HUES48 (cell line): ENCODE results near the gene CPS1.

ENCODE experiments used
- H3K27ac ChIP-seq: one replicate; pipeline ENCODE4 v1.7.0; 2013; ENCODE audit warnings: low read depth, low read length, inconsistent platforms
- H3K27me3 ChIP-seq: 2 replicates; pipeline ENCODE4 v1.6.1; 2013; ENCODE audit warnings: mild to moderate bottlenecking, low read length; ENCODE audit not compliant: control insufficient read depth, insufficient read depth
- H3K36me3 ChIP-seq: 2 replicates; pipeline ENCODE4 v1.6.1; 2013; ENCODE audit warnings: low read length; ENCODE audit not compliant: control insufficient read depth, insufficient read depth
- H3K4me1 ChIP-seq: 2 replicates; pipeline ENCODE4 v1.6.1; 2013; ENCODE audit warnings: mild to moderate bottlenecking, low read length; ENCODE audit not compliant: control insufficient read depth, insufficient read depth
- H3K4me3 ChIP-seq: 2 replicates; pipeline ENCODE4 v1.5.1; 2013; ENCODE audit warnings: mild to moderate bottlenecking, low read depth, low read length
- H3K9ac ChIP-seq: 2 replicates; pipeline ENCODE4 v1.6.1; 2013; ENCODE audit warnings: mild to moderate bottlenecking, low read depth, low read length, moderate library complexity
- H3K9me3 ChIP-seq: 2 replicates; pipeline ENCODE4 v1.6.1; 2013; ENCODE audit warnings: low read length; ENCODE audit not compliant: control insufficient read depth, insufficient read depth

The CPS1 gene

DNA sequence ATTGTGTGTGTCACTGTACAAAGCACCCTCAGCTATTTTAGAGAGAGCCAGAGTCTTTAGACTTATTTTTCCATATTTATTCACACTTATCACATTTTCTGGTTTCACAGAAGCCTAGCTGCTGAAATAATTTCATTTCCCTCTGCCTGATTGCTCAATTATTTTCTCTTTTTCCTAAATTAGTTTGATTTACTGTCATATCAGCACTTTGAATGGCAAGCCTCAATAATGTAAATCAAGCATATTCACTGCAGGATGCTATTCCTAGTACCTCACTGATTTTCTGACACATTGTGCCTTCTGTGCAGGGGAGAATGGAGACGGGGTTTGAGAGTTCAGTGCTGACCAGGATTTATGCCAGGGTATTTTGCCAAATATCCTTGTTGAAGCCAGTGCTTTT lies 48.3 kb downstream of the CPS1 start:
- Histone ChIP-seq H3K9me3 (no peaks in the 10 kb centered on the region), H3K9ac (no peak overlapping the region), H3K27ac (no peak overlapping the region), H3K4me3 (no peak overlapping the region), H3K27me3 (no peaks in the 10 kb centered on the region), H3K36me3 (no peaks in the 10 kb centered on the region), H3K4me1 (no peaks in the 10 kb centered on the region)

DNA sequence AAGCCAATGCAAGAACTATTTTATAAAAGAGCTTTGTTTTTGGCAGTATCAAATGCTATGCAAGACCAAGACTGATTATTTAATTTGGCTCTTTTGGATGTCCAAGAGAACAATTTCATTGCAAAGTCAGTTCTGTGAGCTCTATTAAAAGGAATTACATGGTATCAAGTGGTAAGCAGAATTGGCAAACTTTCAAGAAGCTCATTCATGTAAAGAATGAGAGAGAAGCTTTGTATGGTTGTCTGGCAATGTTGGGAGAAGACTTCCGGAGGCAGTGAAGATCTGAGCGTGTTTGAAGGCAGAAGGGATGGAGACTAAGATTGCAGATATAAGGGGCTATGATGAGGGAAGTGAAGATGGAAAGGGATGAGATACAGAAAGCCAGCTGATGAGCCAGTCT lies 49.6 kb downstream of the CPS1 start:
- Histone ChIP-seq H3K4me1 (no peaks in the 10 kb centered on the region), H3K27me3 (no peaks in the 10 kb centered on the region), H3K4me3 (no peak overlapping the region), H3K27ac (no peak overlapping the region), H3K36me3 (no peaks in the 10 kb centered on the region), H3K9me3 (no peaks in the 10 kb centered on the region), H3K9ac (no peak overlapping the region)

GRCh38 chr2:210611466-210611865 lies 55.1 kb downstream of the CPS1 start:
- Histone ChIP-seq H3K27me3 (no peaks in the 10 kb centered on the region), H3K9me3 (no peaks in the 10 kb centered on the region), H3K36me3 (no peaks in the 10 kb centered on the region), H3K4me1 (no peaks in the 10 kb centered on the region), H3K4me3 (no peak overlapping the region), H3K27ac (no peak overlapping the region), H3K9ac (no peak overlapping the region)

GRCh38 chr2:210616074-210616473 lies 59.7 kb downstream of the CPS1 start:
- H3K36me3 ChIP-seq = no peaks in the 10 kb centered on the region

DNA sequence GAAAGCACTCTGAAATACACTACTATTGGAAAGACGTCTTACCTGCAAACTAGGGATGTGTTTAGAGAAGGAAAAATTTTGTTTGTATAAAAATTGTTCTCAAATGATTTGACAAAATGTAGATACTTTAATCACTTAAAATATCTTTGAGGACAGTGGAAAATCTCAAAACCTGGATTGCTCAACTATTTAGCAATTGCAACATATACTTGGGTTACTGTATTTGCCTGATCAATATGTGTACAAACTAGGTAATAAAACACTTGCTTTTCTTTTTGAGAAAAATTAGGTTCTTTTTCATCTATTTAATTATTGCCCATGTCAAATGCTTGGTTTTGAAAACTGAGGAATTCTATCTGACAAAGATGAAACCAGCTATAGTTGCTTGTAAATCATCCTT lies 60.9 kb downstream of the CPS1 start:
- Histone ChIP-seq H3K4me3 (no peak overlapping the region), H3K4me1 (peaks cover 12% of the 10 kb centered on the region), H3K9ac (no peak overlapping the region), H3K27me3 (no peaks in the 10 kb centered on the region), H3K9me3 (no peaks in the 10 kb centered on the region), H3K36me3 (no peaks in the 10 kb centered on the region), H3K27ac (no peak overlapping the region)

More at GRCh38 chr2:210616074-210616473, 59.7 kb downstream of the CPS1 start:
- Histone ChIP-seq H3K9me3 (no peaks in the 10 kb centered on the region), H3K4me1 (peaks cover 12% of the 10 kb centered on the region), H3K27ac (no peak overlapping the region), H3K9ac (no peak overlapping the region), H3K4me3 (no peak overlapping the region), H3K27me3 (no peaks in the 10 kb centered on the region)

DNA sequence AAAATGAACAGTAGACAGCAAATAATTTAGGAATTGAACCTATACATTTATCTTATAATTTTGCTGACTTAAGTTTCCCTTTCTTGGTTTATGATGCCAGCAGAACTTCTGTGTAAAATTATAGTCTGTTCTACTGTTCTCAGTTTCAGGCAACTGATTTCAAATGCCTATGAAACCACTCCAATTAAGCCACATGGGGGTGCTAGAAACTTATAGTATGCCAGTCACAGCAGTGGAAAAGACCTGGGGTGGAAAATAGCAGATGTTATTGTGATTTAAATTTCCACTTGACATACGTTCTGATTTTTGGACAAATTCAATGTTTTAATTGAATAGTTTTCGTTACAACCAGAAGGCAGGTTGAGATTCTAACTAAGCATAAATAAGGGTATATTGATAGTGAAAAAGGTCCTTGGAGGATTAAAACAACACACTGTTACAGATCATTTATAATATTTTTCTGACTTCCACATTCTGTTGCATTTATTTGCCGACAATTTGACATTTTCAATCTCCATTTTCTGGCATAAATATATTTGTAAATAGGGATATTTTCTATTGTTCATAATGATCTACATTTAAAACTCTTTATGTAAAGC lies 61.4 kb downstream of the CPS1 start:
- Histone ChIP-seq H3K9me3 (no peaks in the 10 kb centered on the region), H3K27me3 (no peaks in the 10 kb centered on the region), H3K9ac (no peak overlapping the region), H3K4me1 (peaks cover 12% of the 10 kb centered on the region), H3K4me3 (no peak overlapping the region), H3K36me3 (no peaks in the 10 kb centered on the region), H3K27ac (no peak overlapping the region)

- no peak overlapping the region for H3K4me3 ChIP-seq
- peaks cover 18% of the 10 kb centered on the region for H3K4me1 ChIP-seq
- H3K27me3 ChIP-seq = no peaks in the 10 kb centered on the region
- H3K27ac ChIP-seq = no peak overlapping the region
- H3K9ac ChIP-seq = no peak overlapping the region; the same call in 1 of the 2 replicates
- H3K9me3 ChIP-seq = no peaks in the 10 kb centered on the region
- H3K36me3 ChIP-seq = no peaks in the 10 kb centered on the region
These were observed 64.1 kb downstream of the CPS1 start for GRCh38 chr2:210620456-210620855.

DNA sequence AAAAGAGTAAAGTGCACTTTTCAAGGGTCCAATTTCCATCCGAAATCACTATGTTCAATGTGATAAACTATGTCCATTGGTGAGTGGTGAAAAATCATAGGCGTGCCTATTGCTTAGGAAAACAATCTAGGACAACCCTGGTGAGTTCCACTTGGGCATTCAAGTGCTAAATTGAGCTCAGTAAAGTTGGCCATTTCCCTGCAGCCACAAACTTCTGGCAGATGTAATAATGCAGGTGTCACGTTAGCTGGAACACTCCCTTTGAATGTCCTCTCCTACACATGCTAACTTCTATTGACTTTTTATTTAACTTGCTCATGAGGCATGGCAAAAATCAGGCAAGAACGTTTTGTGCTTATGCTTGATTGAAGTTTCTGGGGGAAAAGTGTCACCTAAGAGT lies 67.1 kb downstream of the CPS1 start:
- no peaks in the 10 kb centered on the region for H3K9me3 ChIP-seq
- H3K9ac ChIP-seq = no peak overlapping the region
- H3K27ac ChIP-seq = no peak overlapping the region
- H3K4me3 ChIP-seq = no peak overlapping the region
- no peaks in the 10 kb centered on the region for H3K27me3 ChIP-seq
- H3K36me3 ChIP-seq = no peaks in the 10 kb centered on the region
- peaks cover 19% of the 10 kb centered on the region for H3K4me1 ChIP-seq

DNA sequence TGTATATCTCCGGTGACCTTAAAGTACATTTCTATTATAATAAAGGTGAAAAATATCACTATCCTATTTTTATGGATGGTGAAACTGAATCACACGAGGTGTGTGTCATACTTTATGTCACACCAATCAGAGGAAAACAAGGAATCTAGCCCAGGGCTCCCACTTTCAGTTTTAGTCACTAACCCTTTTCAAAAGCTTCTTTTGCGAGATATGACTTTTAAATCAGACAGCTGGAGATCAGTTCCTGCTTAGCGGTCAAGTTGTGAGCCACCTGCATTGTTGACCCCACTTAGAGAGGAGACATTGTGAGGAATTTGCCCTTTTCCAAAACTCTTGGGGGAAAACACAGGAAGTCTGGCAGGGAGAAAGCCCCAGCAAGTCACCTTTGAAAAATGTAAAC lies 70.5 kb downstream of the CPS1 start:
- Histone ChIP-seq H3K36me3 (no peaks in the 10 kb centered on the region), H3K27me3 (no peaks in the 10 kb centered on the region), H3K4me1 (peaks cover 10% of the 10 kb centered on the region; the same call in 1 of the 2 replicates), H3K27ac (peak overlapping the region; percentile 63), H3K9me3 (no peaks in the 10 kb centered on the region), H3K4me3 (no peak overlapping the region), H3K9ac (no peak overlapping the region)

DNA sequence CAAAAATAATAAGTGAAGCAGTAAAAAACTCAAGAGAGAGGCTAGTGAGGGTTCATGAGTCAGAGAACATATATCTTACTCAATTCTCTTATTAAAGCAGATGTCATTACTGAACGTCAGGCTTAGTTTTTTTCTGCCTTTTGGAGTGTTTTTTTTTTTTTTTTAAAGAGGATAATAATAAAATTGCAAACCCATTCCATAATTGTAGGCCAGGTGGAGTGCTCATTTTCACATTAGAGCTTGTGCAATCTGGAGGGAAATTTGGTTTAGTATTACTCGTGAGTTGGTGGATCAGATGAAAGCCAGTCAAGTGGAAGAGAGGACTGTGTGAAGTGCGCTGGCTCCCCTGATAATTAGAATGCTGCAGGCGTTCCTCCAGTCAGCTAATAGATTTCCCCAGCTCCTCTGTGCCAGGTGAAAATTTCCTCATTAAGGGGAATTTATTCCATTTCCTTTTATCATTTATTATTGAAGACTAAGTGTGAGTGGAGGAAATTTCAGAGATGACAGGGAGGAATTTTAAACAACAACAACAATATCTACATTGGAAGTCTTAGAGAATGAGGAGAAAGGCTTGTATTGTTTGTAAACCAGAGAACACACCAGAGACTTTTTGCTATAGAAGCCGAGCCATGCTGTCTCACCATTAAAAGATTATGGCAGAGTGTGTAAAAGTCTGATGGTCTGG lies 74.6 kb downstream of the CPS1 start:
- Histone ChIP-seq H3K9me3 (no peaks in the 10 kb centered on the region), H3K4me3 (no peak overlapping the region), H3K9ac (no peak overlapping the region), H3K4me1 (0 out of 2 replicates have a peak, but pooled peaks cover 4% of the 10 kb centered on the region), H3K27ac (no peak overlapping the region), H3K36me3 (no peaks in the 10 kb centered on the region), H3K27me3 (no peaks in the 10 kb centered on the region)

DNA sequence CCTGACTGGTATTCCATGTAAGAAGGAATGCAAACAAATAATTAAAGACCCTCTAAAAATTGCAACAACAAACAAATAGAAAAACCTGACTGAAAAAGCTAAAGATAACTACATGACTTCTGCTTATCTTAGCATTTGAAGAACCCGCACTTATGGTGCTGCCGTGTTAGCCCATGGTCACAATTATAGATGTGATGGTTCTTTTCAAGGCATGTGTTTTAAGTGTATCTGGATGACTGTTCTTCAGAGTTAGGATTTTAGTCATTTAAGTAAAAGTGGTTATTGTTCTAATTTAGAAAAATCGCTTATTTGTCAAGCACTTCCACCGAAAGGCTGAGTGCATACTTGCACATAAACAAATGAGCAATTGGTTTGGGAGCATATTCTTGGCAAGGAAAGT lies 77.3 kb downstream of the CPS1 start:
- no peak overlapping the region for H3K9ac ChIP-seq
- peaks cover 18% of the 10 kb centered on the region for H3K4me1 ChIP-seq
- H3K9me3 ChIP-seq = no peaks in the 10 kb centered on the region
- H3K36me3 ChIP-seq = no peaks in the 10 kb centered on the region
- H3K27ac ChIP-seq = no peak overlapping the region
- H3K4me3 ChIP-seq = no peak overlapping the region
- H3K27me3 ChIP-seq = no peaks in the 10 kb centered on the region
